Effector CD8-positive, alpha-beta T cell (primary cell): ENCODE results near the gene EIF3B.
"Not testable (repeated sequence)": the region's sequence is repeated elsewhere in the genome, so short reads cannot be mapped to it uniquely, and the experiment has no call there.

ENCODE experiments used
- DNase-seq: peaks from one replicate; lab custom pipeline; 2025; lab: John Stamatoyannopoulos, UW

Gene EIF3B

DNA sequence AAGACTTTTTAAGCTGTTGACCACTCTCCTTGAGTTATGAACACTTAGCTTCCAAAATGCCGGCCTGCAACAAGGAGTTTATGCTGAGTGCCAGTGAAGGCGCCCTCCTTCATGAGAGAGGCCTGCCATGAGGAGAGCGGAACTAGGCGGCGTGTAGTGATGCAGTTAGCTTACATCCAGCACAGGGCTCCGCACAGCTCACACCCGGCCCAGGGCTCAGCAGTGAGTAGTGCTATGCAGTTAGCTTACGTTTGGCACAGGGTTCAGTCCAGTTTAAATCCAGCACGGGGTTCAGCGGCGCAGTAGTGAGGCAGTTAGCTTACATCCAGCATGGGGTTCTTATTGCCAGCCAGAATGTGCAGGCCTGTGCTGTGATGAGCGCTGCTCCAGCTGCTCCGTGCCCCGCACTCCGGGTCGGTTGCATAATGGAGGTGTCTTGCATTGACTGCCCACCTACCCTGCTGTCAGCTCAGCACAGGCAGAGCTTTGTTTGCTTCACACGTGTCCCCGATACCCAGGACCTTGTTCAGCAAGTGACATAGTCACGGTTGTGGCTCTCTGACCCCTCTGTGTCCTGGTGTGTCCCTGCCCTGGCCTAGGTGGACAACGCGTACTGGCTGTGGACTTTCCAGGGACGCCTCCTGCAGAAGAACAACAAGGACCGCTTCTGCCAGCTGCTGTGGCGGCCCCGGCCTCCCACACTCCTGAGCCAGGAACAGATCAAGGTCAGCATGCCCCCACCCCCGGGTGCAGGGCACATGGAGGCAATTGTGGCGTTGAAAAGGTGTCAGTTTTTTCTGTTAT is 21.9 kb downstream of the EIF3B start:
- no peak for DNase-seq

DNA sequence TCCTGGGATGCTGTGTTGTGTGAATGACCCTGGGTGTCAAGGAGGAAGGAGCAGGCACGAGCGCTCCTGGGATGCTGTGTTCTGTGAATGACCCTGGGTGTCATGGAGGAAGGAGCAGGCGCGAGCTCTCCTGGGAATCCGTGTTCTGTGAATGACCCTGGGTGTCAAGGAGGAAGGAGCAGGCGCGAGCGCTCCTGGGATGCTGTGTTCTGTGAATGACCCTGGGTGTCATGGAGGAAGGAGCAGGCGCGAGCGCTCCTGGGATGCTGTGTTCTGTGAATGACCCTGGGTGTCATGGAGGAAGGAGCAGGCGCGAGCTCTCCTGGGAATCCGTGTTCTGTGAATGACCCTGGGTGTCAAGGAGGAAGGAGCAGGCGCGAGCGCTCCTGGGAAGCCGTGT is 22.9 kb downstream of the EIF3B start:
- not testable (repeated sequence) for DNase-seq

- not testable (repeated sequence) for DNase-seq
These were observed 23.5 kb downstream of the EIF3B start for GRCh38 chr7:2378125-2378524.

GRCh38 chr7:2379161-2379560 is 24.5 kb downstream of the EIF3B start:
- DNase-seq = no peak

DNA sequence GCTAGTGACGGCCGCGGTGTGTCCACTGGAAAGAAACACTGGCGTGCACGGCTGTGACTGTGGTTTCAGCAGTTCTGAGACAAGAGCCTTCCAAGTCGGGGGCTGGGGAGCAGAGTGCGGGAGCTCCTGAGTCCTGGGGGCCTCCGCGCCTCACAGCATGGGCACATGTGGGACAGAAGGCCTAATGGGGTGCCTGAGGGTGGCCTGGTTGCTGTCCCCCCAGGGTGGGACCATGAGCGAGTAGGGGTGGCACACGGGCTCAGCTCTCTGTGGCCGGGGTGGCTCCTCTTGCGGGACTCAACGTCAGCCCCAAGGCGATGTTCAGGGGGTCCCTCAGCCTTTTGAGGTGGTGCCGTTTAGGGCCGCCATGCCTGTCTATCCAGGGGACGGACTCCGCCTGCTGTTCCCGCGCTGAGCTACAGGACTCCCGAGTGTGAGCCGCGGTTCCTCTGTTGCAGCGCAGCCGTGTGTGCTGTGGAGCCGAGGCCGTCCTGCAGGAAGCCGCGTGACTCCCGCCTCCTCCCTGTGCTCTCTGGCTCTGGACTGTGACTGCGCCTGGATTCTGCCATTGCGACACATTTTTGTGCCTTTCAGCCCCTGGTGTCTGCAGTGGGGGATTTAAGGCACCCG is 25.3 kb downstream of the EIF3B start:
- no peak for DNase-seq

- no peak for DNase-seq
These were observed 25.8 kb downstream of the EIF3B start for GRCh38 chr7:2380461-2380860.

- no peak for DNase-seq
These were observed 26.6 kb downstream of the EIF3B start for GRCh38 chr7:2381227-2381626.

- DNase-seq = no peak
These were observed 27.4 kb downstream of the EIF3B start for GRCh38 chr7:2381881-2382509.

DNA sequence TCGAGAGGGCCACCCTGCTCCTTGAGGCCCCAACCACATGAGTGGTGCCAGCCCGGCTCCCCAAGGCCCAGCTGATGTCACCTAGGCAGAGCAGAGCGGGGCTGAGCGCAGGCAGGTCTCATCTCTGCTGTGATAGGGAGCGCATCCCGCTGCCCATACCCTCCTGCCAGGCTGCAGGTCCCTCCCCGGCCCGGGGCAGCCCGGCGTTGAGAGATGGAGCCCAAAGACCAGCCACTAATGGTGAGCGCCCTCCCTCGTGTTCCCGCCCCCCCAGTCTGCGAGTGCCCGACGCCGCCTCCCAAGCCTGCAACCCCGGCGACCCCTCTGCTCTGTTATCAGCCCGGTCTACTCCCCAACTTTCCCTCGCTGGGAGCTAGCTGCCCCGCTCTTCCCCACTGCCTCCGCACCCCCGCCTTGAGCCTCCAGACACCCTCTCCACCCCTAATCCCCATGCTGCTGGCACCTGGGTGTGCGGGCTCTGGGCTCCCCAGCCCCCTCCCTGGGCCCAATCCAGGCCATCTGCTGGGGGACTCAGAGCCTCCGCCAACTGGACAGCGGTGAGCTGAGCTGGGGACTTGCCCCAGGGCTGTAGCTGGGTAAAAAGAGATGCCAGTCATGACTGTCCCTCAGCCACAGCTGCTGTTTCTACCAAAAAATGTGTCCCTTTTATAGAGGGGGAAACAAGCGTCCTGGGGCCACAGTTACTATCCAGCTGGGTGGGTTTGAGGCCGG is 29.1 kb downstream of the EIF3B start:
- DNase-seq = no peak

- DNase-seq = no peak
These were observed 30.0 kb downstream of the EIF3B start for GRCh38 chr7:2384354-2385243.

GRCh38 chr7:2386122-2386521 is 31.5 kb downstream of the EIF3B start:
- not testable (repeated sequence) for DNase-seq

- DNase-seq = no peak
These were observed 32.5 kb downstream of the EIF3B start for GRCh38 chr7:2386964-2387669.

DNA sequence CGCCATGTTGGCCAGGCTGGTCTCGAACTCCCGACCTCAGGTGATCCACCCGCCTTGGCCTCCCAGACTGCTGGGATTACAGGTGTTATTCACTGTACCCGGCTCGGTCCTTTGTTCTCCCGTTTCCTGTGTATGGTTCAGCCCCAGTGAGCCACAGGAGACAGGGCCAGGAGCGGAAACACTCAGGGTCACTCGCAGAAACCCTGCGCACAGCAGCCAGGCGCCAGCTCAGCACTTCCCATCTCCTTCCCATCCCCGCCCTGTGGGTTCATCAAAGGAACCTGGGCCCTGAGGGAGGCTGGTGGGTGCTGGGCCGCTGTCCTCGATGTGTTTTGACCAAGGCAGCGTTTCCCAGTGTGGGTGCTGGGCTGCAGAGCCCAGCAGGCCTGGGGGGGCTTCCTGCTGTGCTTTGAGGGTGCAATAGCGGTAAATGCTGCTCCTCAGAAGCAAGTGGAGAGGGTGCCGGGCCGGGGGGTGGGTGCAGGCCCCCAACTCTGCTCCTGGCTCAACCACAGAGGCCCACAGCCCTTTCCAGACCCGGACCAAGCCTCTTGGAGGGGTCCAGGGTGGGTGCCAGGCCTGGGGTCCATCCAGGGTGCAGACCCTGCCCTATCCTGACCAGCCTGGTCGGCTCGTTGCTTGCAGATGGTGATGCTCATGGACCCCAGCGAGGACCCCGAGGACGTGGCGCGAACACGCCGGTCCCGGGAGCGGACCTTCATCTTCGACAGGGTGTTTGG is 33.4 kb downstream of the EIF3B start:
- DNase-seq = no peak

DNA sequence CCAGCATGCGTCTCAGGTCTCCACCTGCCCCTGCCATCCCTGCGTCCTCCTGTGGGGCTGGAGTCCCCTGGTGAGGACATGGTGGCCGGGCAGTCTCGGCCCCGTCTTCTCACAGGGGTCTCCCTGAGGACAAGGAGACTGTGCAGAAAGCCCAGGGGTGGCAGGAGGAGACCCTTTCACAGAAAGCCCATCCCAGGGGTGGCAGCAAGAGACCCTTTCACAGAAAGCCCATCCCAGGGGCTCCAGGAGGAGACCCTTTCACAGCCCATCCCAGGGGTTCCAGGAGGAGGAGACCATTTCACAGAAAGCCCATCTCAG is 34.0 kb downstream of the EIF3B start:
- no peak for DNase-seq

DNA sequence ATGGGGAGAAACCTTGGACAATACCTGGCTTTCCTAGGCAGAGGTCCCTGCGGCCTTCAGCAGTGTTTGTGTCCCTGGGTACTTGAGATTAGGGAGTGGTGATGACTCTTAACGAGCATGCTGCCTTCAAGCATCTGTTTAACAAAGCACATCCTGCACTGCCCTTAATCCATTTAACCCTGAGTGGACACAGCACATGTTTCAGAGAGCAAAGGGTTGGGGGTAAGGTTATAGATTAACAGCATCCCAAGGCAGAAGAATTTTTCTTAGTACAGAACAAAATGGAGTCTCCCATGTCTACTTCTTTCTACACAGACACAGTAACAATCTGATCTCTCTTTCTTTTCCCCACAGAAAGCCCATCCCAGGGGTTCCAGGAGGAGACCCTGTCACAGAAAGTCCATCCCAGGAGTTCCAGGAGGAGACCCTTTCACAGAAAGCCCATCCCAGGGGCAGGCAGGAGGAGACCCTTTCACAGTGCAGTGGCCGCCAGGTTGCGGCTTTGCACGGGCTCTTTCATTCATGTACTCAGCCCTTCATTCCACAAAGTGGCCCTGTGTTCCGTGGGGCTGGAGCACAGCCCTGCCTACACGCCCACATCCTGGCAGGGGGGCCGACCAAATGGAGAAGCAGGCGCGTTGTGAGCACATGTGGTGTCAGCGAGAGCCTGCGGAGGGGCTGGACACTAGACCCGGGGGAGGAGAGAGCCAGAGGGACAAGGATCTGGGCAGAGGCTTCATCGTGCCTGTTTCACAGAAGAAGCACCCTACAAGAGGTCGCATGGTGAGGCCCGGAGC is 35.6 kb downstream of the EIF3B start:
- not testable (repeated sequence) for DNase-seq

DNA sequence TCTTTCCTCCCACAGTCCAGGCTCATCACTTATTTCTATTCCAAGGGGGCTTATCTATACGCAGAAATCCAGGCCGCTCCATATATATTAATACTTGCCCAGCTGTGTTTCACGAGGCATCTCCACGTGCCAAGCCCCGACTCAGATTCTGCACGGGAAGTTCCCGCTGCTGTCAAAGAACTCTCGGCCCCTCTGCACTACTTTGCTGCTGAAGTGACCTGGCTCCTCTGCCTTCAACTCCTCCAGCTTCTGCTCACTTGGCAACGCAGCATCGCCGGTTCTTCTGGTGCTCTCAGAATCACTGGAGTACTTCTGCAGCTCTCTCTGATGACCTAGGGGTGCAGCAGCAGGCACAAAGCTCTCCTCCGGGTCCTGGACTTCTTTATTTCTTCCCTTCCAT is 39.1 kb downstream of the EIF3B start:
- no peak for DNase-seq

- DNase-seq = no peak
These were observed 40.0 kb downstream of the EIF3B start for GRCh38 chr7:2394566-2395082.

DNA sequence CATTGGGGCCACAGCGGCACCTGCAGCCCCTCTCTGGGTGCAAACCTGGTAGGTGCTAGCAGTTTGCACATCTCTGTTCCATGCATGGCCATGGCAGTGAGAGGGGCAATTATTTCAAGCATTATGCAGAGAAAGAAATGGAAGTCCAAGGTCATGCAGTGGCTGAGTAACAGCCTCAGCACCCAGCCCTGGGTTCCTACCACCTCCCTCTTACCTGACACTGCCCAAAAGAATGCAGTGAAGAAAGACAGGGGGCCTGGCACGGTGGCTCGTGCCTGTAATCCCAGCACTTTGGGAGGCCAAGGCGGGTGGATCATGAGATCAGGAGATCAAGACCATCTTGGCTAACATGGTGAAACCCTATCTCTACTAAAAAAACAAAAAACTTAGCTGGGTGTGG is 43.9 kb downstream of the EIF3B start:
- no peak for DNase-seq
